ENCODE results near the gene HAT1.
"Not testable (repeated sequence)": the region's sequence is repeated elsewhere in the genome, so short reads cannot be mapped to it uniquely, and the experiment has no call there.

HAT1 gene

DNA sequence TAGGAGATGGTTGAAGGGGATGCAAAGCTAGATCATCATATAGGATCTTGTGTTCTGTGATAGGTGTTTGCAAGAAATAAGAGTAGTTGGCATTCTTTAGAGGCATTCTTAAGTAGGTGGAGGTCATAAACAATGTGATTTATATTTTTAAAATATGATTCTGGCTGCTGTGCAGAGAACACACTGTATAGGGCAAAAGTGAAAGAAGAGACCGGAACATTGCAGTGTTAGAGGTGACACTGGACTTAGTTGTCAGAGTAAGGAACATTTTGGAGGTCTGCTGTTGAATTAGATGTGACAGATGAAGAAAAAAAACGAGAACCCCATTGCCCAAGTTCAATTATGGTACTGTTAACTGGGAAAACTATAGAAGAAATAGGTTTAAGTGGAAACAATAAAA lies 37.7 kb downstream of the HAT1 start:
- FAIRE-seq (no peak), DNase-seq (ENCODE audit: insufficient read length) (no peak)
- no peak for TF ChIP-seq TAF1 (IDR thresholded peaks at IDR 0.05; ENCODE audit: borderline replicate concordance, low read depth, low read length)
- TF ChIP-seq POLR2A (IDR thresholded peaks at IDR 0.05; ENCODE audit: low read depth, low read length): no peak
- TF ChIP-seq POLR2AphosphoS5 (IDR thresholded peaks at IDR 0.05; ENCODE audit: low read depth, low read length): no peak

DNA sequence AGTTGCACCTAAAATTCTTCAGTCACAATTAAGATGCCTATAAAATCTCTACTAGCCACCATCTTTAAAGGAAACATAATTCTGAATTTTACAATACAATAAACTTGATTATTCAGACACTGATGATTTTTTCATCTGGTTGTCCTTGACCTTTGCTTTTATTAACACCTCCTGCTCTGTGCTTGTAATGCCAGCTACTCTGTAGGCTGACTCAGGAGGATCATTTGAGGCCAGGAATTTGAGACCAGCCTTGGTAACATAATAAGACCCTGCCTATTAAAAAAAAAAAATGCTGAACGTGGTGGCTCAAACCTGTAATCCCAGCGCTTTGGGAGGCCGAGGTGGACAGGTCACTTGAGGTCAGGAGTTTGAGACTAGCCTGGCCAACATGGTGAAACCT lies 38.3 kb downstream of the HAT1 start:
- TF ChIP-seq POLR2AphosphoS5 (IDR thresholded peaks at IDR 0.05; ENCODE audit: low read depth, low read length): no peak
- no peak for TF ChIP-seq POLR2A (IDR thresholded peaks at IDR 0.05; ENCODE audit: low read depth, low read length)
- TF ChIP-seq TAF1 (IDR thresholded peaks at IDR 0.05; ENCODE audit: borderline replicate concordance, low read depth, low read length): no peak
- DNase-seq (ENCODE audit: insufficient read length) (no peak), FAIRE-seq (no peak)

DNA sequence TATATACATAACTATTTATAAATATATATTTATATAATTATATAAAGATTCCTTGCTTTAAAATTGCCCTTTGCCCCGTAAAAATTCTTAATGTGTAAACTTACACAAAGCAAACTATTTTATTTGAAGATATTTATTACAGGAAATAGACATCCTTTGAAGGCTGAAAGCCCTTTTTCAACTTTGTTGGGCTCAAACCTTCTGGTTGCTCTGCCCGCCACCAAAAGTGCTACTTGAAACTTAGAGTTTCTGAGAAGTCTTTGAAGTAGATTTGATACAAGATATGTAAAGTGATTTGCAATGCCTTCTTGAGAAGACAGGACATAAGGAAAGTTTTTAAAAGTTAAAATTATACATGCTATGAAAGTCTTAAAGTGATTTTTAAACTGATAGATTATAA lies 40.9 kb downstream of the HAT1 start:
- TF ChIP-seq POLR2AphosphoS5 (IDR thresholded peaks at IDR 0.05; ENCODE audit: low read depth, low read length) (no peak), TAF1 (IDR thresholded peaks at IDR 0.05; ENCODE audit: borderline replicate concordance, low read depth, low read length) (no peak)
- FAIRE-seq: no peak
- no peak for DNase-seq (ENCODE audit: insufficient read length)

DNA sequence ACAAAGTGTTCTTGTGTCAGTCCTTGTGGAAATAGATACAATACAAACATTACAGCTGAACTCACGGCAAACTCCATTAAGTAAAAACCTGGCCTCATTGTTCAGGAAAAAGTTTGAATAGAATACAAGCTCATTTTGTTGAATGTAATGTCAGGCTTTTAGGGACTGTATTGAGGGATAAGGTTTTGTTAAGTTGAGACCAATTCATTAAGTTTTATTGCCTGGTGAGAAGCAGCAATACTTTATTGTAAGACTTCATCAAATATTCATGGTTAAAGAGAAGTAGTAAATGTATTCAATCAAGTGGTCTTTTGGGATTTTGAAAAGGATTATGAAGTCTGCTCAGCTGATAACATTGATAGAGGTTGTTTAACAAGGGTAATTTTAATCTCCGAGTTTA lies 42.0 kb downstream of the HAT1 start:
- no peak for DNase-seq (ENCODE audit: insufficient read length)

DNA sequence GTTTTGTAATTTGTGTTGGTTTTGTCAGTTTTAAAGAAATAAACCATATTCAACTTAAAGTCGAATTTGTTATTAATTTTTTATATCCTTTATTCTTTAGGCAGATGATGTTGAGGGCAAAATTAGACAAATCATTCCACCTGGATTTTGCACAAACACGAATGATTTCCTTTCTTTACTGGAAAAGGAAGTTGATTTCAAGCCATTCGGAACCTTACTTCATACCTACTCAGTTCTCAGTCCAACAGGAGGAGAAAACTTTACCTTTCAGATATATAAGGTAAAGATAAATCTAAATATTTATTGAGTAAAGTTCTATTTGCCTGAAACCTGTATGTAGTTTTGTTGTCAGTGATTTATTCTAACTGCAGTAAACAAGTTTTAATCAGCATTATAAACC lies 43.0 kb downstream of the HAT1 start:
- FAIRE-seq: no peak
- TF ChIP-seq POLR2A (IDR thresholded peaks at IDR 0.05; ENCODE audit: low read depth, low read length): no peak
- no peak for TF ChIP-seq TAF1 (IDR thresholded peaks at IDR 0.05; ENCODE audit: borderline replicate concordance, low read depth, low read length)
- no peak for TF ChIP-seq POLR2AphosphoS5 (IDR thresholded peaks at IDR 0.05; ENCODE audit: low read depth, low read length)
- no peak for DNase-seq (ENCODE audit: insufficient read length)

More for the DNA sequence above, 42.0 kb downstream of the HAT1 start:
- FAIRE-seq: no peak
- TF ChIP-seq POLR2AphosphoS5 (IDR thresholded peaks at IDR 0.05; ENCODE audit: low read depth, low read length): no peak
- no peak for TF ChIP-seq POLR2A (IDR thresholded peaks at IDR 0.05; ENCODE audit: low read depth, low read length)
- TF ChIP-seq TAF1 (IDR thresholded peaks at IDR 0.05; ENCODE audit: borderline replicate concordance, low read depth, low read length): no peak

DNA sequence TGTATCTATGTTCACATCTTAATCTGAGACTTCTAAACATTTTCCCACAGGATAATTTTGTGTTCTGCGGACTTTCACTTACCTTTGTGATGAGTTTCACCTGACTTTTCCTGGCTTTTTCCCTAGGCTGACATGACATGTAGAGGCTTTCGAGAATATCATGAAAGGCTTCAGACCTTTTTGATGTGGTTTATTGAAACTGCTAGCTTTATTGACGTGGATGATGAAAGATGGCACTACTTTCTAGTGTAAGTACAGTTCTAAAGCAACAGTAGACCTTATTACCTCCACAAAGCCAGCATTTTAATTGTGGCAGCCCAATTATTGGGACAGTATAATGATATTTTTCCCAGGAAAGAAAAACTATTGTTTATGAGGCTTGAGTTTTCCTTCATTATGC lies 43.4 kb downstream of the HAT1 start:
- no peak for DNase-seq (ENCODE audit: insufficient read length)
- FAIRE-seq: no peak
- no peak for TF ChIP-seq POLR2A (IDR thresholded peaks at IDR 0.05; ENCODE audit: low read depth, low read length)

DNA sequence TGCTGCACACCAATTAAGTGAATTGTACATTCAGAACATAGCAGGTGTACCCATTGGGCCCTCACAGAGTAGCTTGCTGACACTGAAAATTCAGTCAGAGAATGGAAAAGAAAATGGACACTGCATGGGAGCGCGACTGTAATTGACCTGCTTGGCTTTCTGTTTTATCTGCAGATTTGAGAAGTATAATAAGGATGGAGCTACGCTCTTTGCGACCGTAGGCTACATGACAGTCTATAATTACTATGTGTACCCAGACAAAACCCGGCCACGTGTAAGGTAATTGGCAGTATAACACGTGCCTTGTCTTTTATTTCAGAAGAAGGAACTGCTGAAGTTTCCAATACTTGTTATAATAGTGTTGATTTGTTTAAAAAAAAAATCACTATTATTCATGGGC lies 44.0 kb downstream of the HAT1 start:
- no peak for FAIRE-seq
- no peak for TF ChIP-seq TAF1 (IDR thresholded peaks at IDR 0.05; ENCODE audit: borderline replicate concordance, low read depth, low read length)
- no peak for DNase-seq (ENCODE audit: insufficient read length)

DNA sequence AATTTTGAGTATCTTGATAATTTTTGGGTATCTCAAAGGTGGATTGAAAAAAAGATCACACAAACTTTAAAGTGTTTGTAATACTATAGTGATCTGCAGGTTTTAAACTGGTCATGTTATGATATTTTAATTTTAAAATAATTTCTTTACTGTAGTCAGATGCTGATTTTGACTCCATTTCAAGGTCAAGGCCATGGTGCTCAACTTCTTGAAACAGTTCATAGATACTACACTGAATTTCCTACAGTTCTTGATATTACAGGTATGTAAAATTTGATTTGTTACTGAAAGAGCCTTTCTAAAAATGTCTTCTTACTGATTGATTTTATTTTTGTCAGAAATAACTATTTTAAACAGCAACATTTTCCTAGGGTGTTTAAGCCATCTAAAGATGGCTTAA lies 44.4 kb downstream of the HAT1 start:
- TF ChIP-seq POLR2A (IDR thresholded peaks at IDR 0.05; ENCODE audit: low read depth, low read length): no peak
- TF ChIP-seq POLR2AphosphoS5 (IDR thresholded peaks at IDR 0.05; ENCODE audit: low read depth, low read length): no peak
- no peak for TF ChIP-seq TAF1 (IDR thresholded peaks at IDR 0.05; ENCODE audit: borderline replicate concordance, low read depth, low read length)
- FAIRE-seq: no peak
- no peak for DNase-seq (ENCODE audit: insufficient read length)

DNA sequence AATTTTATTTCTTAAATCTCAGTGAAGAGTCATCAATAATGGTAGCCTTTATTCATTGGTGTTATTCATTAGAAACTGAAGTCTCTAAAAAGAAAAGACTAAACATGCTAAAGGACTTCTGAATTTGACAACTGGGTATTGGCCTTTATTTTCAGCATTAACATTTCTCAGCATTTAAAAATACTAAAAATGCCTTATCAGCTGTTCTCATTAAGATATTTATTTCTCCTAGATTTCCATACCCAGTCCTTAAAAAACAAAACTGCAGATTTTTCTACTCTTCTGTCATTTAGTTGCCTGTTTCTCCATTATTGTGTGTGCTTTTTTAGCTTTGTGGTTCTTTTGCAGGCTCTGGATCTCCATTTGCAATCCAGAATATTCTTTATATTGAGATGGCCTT lies 46.2 kb downstream of the HAT1 start:
- TF ChIP-seq TAF1 (IDR thresholded peaks at IDR 0.05; ENCODE audit: borderline replicate concordance, low read depth, low read length) (no peak), POLR2AphosphoS5 (IDR thresholded peaks at IDR 0.05; ENCODE audit: low read depth, low read length) (no peak)
- no peak for FAIRE-seq

DNA sequence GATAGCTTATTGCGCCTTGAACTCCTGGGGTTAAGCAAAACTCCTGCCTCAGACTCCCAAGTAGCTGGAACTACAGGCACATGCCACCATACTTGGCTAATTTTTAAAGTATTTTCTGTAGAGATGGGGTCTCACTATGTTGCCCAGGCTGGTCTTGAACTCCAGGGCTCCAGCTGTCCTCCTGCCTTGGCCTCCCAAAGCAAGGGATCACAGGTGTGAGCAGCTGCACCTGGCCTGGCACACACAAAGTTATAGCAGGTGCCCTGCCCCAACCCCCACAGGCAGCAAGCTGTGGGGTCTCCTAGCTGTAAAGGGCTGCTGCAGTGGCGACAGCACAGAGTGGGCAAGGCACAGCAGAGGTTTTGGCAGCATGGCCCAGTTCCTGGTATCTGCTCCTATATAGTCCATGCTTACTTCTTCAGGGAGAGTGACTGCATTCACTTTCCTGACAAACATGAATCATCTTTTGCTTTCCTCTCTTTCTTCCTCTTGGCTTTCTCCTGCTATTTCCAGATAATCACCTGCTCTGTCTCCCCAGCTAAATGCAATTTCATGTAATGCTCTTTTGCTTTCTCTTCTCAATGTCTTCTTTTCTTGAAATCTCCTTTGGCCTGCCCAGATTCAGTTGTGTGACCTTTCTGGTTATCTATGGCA lies 50.2 kb downstream of the HAT1 start:
- DNase-seq (ENCODE audit: insufficient read length) (no peak), FAIRE-seq (no peak)
- TF ChIP-seq POLR2AphosphoS5 (IDR thresholded peaks at IDR 0.05; ENCODE audit: low read depth, low read length) (no peak), POLR2A (IDR thresholded peaks at IDR 0.05; ENCODE audit: low read depth, low read length) (no peak), TAF1 (IDR thresholded peaks at IDR 0.05; ENCODE audit: borderline replicate concordance, low read depth, low read length) (no peak)

More for the DNA sequence above, 46.2 kb downstream of the HAT1 start:
- no peak for DNase-seq (ENCODE audit: insufficient read length)

DNA sequence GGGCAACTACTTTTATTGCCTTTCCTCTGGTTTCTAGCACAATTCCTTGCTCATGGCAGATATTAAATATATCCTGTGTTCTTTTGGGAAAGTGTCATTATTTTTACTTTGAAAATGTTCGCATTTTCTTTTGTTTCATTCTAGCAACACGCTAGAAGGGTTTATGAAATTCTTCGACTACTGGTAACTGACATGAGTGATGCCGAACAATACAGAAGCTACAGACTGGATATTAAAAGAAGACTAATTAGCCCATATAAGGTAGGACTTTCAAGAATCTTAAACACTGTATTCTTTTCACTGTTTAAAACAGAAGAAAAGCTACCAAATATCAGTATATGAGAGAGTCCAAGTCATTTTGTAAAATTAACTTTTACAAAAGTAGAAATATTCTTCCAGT lies 56.8 kb downstream of the HAT1 start:
- DNase-seq (ENCODE audit: insufficient read length) (no peak), FAIRE-seq (no peak)
- TF ChIP-seq TAF1 (IDR thresholded peaks at IDR 0.05; ENCODE audit: borderline replicate concordance, low read depth, low read length): no peak
- no peak for TF ChIP-seq POLR2A (IDR thresholded peaks at IDR 0.05; ENCODE audit: low read depth, low read length)
- no peak for TF ChIP-seq POLR2AphosphoS5 (IDR thresholded peaks at IDR 0.05; ENCODE audit: low read depth, low read length)

DNA sequence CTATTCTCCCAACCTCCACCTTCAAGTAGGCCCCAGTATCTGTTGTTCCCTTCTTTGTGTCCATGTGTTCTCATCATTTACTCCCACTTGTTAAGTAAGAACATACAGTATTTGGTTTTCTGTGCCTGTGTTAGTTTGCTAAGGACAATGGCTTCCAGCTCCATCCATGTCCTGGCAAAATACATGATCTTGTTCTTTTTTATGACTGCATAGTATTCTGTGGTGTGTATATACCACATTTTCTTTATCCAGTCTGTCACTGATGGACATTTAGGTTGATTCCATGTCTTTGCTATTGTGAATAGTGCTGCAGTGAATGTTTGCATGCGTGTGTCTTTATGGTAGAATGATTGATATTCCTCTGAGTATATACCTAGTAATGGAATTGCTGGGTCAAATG lies 61.7 kb downstream of the HAT1 start:
- DNase-seq (ENCODE audit: insufficient read length); FAIRE-seq: not testable (repeated sequence)

DNA sequence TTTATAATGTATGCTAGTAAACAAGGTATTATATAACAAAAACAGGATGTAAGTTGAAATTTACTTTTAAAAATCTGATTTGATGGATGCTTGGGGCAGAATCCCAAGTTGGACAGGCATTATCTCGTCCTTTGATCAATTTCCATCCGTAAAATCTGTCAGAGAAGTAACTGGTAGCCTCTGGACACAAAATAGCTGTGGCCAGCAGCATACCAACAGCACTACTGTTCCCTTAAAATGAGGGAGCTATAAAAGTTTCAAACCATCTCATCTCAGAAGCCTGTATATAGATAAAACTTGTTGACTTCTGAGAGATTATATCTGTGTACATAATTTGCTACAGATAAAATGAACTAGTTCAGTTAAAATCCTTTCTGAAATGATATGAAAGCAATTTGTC lies 62.8 kb downstream of the HAT1 start:
- no peak for DNase-seq (ENCODE audit: insufficient read length)
- no peak for FAIRE-seq
- no peak for TF ChIP-seq TAF1 (IDR thresholded peaks at IDR 0.05; ENCODE audit: borderline replicate concordance, low read depth, low read length)
- TF ChIP-seq POLR2A (IDR thresholded peaks at IDR 0.05; ENCODE audit: low read depth, low read length): no peak
- TF ChIP-seq POLR2AphosphoS5 (IDR thresholded peaks at IDR 0.05; ENCODE audit: low read depth, low read length): no peak

All from GM12892 (cell line).